Stimulated activated CD8-positive, alpha-beta memory T cell treated with anti-CD3 and anti-CD28 coated beads, Interleukin-12 subunit alpha, Interleukin-12 subunit beta, amount 100 ng/mL, for 1 hour (primary cell): Measurements from ENCODE around the gene MARVELD2.
"Not testable (repeated sequence)": the region's sequence is repeated elsewhere in the genome, so short reads cannot be mapped to it uniquely, and the experiment has no call there.

Experiments used
- DNase-seq: peaks from one replicate; pipeline ENCODE4 v3.0.0-alpha.2; 2020; ENCODE audit warnings: low read depth

Gene MARVELD2, protein sequence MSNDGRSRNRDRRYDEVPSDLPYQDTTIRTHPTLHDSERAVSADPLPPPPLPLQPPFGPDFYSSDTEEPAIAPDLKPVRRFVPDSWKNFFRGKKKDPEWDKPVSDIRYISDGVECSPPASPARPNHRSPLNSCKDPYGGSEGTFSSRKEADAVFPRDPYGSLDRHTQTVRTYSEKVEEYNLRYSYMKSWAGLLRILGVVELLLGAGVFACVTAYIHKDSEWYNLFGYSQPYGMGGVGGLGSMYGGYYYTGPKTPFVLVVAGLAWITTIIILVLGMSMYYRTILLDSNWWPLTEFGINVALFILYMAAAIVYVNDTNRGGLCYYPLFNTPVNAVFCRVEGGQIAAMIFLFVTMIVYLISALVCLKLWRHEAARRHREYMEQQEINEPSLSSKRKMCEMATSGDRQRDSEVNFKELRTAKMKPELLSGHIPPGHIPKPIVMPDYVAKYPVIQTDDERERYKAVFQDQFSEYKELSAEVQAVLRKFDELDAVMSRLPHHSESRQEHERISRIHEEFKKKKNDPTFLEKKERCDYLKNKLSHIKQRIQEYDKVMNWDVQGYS

DNA sequence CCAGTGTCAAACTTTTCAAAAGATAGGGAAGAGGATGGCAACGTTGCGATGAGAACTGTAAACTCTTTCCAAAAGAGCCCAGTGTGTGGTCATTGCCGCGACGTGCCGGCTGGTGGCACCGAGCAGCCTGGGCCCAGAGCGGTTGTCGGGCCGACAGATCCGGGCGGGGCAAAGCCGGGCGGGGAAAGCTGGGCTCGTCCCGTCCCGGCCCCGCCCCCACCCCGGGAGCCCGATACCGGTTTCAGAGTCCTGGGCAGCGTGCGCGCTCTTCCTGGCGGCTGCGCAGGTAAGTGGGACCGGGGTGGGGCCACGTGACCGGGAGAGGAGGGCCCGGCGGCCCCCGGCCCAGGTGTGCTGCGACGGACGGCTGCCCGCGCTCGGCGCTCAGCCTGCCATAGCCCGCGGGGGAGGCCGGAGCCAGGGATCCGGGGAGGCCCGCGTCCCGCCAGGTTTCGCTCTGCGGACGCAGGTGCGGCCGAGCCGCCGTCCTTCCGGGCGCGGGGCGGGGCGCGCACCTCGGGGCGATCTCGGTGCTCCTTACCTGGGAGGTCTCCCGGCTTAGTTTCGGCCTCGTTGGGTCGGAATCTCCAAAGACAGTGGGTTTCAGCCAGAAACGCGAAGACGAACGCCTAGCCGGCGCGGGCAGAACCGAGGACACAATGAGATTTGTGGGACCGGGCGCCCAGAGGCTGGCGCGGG lies at the start of gene MARVELD2:
TSS of gene MARVELD2 (plus strand) at position 232 of the 699 bp plus-strand sequence. CDS start 4,270 bp downstream, outside the sequence.
- peak; percentile 16 for DNase-seq

DNA sequence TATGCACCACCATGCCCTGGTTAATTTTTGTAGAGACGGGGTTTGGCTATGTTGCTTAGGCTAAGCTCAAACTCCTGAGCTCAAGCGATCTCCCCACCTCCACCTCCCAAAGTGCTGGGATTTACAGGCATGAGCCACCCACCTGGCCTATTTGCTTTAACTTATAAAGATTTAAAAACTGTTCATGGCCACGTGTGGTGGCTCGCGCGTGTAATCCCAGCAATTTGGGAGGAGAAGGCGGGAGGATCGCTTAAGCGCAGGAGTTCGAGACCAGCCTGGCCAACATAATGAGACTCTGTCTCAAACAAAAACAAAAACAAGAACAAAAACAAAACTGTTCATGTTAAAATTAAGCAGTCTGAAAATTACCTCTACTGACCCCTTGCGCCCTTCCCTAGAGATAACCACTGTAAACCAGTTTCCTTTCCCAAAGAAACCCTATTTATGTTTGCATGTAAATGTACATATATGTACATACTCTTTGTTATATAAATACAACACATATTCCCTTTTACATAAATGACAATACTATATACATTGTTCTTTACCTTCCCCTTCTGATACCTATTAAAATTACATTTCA lies 47.1 kb upstream of the MARVELD2 start:
- no peak for DNase-seq

DNA sequence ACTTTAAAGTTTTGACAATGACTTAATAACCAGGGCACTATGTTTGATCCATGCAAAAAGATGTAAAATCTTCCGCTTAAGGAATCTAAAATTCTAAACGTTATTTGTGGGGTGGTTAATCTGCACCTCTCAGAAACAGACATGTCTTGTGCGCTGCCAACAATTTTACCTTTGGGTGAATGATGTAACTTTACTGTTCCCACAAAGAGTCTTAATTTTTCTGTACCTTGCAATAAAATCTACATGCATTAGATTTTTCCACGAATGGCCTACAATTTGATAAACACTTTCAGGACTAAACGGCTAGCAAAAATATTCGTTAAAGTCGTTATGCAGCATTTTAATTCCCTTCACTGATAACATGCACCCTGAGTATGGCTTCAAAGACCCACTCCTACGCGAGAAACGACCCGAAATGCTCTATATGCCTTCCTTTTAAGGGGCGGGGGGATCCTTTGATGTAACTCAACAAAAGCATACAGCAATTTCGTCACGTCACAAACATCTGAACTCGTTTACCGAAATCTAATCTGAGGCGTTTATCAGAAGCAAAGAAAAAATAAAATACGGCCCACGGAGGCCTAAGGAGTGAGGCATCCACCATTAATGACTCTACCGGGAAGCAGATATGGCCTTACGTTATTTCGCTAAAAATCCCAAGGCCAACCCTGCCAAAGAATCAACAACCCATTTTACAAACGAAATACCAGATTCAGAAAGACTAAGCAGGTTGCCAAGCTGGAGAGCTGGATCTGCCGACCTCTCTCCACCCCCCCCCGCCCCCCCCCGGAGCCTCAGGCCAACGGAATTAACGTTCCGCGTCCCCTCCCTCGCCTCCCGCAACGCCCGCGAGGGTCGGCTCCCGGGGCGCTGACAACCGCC lies 46.2 kb upstream of the MARVELD2 start:
- DNase-seq: no peak

DNA sequence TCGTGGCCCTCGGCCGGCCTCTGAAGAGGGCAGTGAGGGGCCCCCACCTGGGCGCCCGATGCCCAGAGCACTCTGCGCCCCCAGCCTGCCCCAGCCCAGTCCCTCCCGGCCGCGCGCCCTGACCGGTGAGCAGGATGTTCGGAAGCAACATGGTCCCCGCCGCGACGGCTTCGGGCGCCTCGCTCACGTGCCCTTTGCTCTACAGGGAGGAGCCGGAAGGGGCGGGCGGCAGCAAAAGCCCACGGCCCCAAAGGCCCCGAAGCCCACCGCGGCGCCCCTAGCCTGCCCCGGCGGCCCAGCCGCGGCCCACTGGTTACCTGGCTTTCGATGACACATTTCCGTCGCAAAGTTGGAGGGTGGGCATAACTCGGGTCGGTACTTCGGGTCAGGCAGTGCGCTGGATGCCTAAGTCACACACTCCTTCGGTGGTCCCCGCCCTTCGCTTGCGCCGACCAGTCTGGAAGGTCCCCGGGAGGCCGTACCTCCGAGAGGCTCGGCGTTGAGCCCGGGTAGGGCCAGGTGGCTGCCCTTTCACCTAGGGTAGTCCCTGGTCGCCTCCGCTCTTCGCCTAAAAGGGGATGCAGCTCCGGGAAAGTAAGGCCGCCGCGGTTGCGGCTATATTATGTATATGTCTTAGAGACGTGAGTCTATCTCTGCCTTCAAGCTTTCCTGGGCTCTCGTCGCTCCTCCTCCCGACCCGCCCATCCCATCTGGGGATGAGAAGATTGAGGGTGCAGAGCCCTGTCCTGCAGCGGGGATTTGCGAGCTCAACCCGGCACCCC lies 45.4 kb upstream of the MARVELD2 start, which contains the start of the genes AK6, RAD17 and TAF9:
TSS of gene AK6 (minus strand) at position 181 of the 782 bp plus-strand sequence. CDS start at position 151, 30 bp downstream.
TSS of gene RAD17 (plus strand) at position 479 of the 782 bp plus-strand sequence. CDS start 2,391 bp downstream, outside the sequence.
TSS of gene TAF9 (minus strand) at position 181 of the 782 bp plus-strand sequence. CDS start 3,783 bp downstream, outside the sequence.
- DNase-seq: peak; percentile 85

DNA sequence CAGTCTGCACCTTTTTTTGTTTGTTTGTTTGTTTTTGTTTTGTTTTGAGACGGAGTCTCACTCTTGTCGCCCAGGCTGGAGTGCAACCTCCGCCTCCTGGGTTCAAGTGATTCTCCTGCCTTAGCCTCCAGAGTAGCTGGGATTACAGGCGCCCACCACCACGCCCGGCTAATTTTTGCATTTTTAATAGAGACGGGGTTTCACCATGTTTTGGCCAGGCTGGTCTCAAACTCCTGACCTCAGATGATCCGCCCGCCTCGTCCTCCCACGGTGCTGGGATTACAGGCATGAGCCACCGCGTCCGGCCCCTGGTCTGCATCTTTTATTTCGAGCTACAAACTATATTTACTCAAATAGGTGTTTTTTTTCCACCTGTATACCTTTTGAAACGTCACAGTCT lies 44.6 kb upstream of the MARVELD2 start:
- not testable (repeated sequence) for DNase-seq

DNA sequence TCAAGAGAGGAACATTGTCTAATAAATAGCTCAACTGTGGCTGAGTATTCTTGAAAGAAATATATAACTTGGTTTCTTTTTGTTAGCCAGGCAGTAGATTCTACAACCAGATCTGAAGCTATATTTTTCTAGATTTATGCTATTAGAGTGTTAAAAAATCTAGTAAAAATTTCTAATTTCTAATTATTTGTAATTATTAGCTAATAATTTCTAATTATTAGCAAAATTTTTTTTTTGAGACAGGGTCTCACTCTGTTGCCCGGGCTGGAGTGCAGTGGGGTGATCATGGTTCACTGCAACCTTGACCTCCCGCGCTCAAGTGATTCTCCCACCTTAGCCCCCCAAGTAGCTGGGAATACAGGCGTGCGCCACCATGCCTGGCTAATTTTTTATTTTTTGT lies 42.5 kb upstream of the MARVELD2 start:
- no peak for DNase-seq

DNA sequence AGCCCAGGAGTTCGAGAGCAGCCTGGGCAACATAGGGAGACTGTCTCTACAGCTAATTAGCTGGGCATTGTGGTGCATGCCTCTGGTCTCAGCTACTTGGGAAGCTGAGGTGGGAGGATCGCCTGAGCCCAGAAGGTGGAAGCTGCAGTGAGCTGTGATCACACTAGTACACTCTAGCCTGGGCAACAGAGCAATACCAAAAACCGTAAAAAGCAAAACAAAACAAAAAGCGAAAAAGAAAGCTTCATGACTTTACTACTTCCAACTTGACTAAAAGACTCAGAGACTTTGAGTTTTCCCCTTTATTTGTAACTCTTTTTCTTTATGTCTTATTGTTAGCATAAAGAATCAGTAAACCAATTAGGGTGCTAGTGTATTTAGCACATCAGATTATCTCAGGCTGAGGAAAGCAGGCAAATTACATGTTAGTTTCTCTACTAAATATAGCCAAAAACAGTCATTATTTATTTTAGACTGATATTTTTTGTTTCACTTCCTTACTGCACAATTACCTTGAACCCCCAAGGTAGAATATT lies 39.9 kb upstream of the MARVELD2 start:
- DNase-seq: no peak

DNA sequence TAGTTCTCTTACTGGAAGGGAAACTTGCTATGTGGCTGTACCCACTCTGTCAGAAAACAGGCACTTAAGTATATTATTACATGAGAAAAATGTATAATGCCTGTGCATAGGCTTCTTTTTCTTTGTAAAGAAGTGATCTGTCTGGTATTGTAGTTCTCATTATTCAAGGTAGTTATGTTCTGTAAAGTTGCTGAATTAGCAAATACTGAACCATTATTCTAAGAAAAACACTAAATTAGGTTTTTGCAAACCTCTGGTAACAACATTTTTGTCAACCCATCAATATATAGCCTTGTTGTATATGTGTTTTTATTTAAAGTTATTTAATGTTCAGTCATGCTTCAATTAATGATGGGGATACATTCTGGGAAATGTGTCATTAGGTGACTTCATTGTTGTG lies 36.5 kb upstream of the MARVELD2 start:
- no peak for DNase-seq

DNA sequence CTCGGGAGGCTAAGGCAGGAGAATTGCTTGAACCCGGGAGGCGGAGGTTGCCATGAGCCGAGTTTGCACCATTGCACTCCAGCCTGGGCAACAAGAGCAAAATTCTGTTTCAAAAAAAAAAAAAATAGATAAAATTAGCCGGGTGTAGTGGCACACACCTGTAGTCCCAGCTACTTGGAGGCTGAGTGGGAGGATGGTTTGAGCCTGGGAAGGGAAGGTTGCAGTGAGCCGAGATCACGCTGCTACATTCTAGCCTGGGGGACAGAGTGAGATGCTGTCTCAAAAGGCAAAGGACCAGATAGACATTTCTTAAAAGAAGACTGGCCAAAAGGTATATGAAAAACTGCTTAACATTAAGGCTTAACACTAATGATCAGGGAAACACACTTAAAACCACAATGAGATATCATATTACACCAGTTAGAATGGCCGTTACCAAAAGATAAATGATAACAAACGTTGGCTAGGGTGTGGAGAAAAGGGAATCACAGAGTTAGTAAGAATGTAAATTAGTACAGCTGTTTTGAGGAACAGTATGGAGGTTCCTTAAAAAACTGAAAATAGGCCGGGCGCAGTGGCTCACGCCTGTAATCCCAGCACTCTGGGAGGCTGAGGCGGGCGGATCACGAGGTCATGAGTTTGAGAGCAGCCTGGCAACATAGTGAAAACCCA lies 10.1 kb upstream of the MARVELD2 start:
- DNase-seq: no peak

DNA sequence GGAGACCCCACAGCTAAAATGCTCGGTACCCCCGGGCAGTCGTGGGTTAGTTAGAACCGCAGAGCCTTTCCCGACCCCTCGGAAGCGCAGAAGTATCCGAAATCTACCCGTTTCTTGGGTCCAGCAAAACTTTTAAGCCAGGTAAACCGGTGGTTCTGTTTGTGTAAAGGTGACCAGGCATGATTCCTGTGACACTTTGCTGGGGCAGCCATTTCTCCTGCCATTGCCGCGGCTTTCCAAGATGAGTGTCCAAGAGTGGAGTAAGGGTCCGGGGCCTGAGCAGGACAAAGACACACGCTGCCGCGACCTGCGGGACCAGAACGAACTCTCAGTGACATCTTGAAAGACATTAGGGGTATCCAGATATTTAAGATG lies 655 bp downstream of the MARVELD2 start:
- DNase-seq: no peak

DNA sequence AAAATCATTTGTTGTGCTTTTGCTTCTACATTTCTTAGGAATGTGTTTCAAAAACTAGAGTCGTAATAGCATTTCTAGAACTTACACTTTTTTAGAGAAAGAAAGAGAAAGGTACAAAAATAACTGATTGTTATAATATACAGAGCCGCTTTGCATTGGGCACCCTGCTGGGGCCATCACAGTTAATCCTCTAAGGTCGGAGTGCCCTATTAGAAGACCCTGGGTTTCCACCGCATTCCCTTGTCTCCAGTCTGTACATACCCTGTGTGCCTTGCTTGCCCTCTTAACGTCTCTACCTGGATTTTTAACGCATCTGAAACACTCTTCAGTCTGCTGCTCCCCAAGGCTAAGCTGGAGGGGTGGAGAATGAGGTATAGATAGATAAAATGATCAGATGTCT lies 1.3 kb downstream of the MARVELD2 start:
- no peak for DNase-seq

DNA sequence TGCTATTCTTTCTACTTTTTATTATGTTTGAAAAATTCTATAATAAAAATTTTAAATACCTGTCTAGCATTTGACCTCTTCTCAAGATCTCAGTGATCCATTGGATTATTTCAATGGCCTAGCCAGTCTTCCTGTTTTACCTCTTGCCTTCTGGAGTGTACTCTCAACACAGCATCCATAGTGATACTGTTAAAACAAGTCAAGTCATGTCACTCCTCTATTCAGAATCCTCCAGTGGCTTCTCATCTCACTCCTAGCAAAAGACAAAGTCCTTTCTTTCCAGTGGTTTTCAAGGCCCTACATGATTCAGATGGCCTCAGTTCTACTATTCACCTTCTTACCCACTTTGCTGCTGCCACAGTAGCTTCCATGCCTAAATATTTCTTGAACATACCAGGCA lies 1.8 kb downstream of the MARVELD2 start:
- DNase-seq: no peak

DNA sequence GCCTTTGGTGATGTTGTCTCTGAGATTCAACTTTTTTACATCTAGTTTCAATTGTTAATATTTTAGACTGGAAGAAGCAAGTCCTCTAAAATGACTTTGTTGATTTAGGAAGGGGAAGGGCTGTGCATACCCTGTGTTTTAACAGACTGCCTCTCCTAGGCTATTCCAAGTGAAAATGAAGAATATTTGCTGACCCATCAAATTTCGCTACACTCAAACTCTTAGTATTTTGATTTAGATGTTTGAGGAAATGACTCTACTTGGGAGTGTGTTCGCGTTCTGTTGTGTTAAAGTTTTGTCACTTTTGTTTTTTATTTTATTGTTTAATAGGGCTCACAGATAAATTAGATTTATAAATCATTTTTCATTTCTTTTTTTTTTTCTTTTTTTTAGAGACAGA lies 3.6 kb downstream of the MARVELD2 start:
- no peak for DNase-seq

DNA sequence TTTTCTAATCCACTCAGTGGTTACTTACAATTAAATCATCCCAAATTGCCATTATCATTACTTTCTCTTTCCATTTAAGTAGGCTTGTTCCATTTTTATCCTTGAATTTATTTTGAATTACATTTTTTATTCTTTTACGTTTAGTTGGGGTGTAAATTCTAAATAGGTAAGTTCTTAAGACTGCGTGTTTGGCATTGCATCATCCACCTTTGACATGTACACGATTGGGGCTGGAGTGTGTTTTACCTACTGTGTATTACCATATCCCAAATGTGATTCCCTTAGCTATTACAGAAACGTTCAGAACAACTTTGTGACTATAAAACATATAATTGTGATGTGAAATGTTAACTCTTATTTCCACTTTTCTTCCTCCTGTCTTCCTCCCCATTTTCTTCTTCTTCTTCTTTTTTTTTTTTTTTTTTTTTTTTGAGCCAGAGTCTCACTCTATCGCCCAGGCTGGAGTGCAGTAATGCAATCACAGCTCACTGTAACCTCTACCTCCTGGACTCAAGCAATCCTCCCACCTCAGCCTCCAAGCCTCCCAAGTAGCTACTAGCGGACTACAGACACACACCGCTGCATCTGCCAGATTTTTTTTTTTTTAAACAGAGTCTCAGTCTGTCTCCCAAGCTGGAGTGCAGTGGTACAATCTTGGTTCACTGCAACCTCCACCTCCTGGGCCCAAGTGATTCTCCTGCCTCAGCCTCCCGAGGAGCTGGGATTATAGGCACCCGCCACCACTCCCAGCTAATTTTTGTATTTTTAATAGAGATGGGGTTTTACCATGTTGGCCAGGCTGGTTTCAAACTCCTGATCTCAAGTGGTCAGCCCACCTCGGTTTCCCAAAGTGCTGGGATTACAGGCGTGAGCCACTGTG lies 16.7 kb downstream of the MARVELD2 start:
- no peak for DNase-seq

DNA sequence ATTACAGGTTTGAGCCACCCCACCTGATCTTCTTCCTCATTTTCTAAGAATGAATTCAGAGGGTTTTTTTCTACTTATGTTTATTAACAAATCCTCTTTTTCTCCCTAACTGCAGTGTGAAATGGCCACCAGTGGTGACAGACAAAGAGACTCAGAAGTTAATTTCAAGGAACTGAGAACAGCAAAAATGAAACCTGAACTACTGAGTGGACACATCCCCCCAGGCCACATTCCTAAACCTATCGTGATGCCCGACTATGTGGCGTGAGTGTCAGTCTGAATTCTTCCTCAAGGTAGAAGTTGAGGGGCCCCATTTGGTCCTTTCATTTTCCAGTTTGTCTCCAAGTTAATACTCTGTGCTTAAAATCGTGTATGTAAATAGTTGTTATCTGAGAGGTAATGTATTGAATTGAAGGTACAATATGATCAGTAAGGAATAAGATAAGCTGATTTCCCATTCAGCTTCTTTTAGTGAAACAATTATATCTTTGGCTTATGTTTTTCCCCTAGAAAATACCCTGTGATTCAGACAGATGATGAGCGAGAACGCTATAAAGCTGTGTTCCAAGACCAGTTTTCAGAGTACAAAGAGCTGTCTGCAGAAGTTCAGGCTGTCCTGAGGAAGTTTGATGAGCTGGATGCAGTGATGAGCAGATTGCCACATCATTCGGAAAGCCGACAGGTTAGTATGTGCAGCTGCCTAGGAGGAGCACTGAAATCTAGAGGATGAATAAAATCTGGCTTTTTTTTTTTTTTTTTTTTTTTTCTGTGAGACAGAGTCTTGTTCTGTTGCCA lies 17.7 kb downstream of the MARVELD2 start:
- no peak for DNase-seq

DNA sequence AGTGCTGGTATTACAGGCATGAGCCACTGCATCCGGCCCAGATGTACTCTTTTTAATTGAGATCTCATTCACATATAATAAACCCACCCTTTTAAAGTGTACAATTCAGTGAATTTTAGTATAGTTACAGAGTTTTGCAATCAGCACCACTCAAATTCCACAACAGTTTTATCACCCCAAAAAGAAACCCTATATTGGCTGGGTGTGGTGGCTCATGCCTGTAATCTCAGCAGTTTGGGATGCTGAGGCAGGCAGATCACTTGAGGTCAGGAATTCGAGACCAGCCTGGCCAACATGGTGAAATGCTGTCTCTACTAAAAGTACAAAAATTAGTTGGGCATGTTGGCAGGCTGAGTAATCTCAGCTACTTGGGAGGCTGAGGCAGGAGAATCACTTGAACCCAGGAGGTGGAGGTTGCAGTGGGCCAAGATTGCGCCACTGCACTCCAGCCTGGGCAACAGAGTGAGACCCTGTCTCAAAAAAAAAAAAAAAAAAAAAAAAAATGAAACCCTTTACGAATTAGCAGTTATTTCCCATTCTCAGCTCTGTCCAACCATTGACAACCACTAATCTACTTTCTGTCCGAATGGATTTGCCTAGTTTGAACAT lies 20.5 kb downstream of the MARVELD2 start:
- DNase-seq: not testable (repeated sequence)

DNA sequence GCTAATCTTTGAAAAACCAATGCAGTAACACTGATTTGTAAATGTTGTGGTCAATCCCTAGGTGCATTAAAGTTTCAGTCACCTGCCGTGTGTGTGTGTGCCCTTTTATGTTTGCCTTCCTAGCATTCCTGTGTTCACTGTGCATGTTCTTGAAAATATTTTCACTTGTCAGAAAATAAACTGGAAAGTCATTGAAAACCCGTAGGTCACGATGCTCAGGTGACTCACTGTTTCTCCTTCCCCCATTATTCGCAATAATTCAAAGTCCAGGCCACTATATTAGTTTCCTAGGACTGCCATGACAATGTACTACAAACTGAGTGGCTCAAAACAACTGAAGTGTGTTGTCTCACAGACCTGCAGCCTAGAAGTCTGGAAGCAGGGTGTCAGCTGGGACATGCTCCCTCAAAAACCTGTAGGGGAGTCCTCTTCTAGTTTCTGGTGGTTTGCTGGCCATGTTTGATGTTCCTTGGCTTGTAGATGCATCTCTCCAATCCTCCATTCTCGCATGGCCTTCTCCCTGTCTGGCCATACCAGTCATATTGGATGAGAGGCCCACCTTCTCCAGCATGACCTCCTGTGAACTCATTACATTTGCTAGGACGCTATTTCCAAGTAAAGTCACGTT lies 29.3 kb downstream of the MARVELD2 start:
- no peak for DNase-seq
